Measurements from ENCODE around the gene MATK. TPM values are rescaled to one million over a fixed set of nuclear protein-coding genes. Genes with fewer than 3 reads are reported as not detected.

The MATK gene
- total and polyA plus RNA-seq, 3 experiments from 2014 or later = 27.6 to 142 (median 28.1) TPM

DNA sequence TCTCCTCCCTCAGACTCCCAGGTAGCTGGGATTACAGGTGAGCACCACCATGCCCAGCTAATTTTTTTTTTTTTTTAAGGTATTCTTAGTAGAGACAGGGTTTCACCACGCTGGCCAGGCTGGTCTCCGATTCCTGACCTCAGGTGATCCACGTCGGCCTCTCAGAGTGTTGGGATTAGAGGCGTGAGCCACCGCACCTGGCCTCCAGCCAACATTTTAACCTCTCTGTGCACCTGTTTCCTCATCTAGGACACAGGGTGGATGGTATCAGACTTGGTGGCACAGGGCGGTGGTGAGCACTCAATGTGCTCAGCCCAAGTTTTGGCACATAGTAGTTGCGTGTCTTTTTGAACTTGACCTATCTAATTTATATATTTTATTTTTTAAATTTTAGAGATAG is 37.2 kb downstream of the MATK start:
- Mint-ChIP-seq H3K4me1 (no peaks in the 10 kb centered on the region), H3K9me3 (no peaks in the 10 kb centered on the region), H3K4me3 (no peak overlapping the region), H3K27ac (peak overlapping the region in 1 of 8 donors; percentile 32), H3K36me3 (peaks cover 3 to 35% (median 7%) of the 10 kb centered on the region in 3 donors), H3K27me3 (no peaks in the 10 kb centered on the region)
- Histone ChIP-seq H3K27ac (ENCODE audit: low read depth, low read length) (no peak overlapping the region), H3K36me3 (ENCODE audit: insufficient read depth, low read length) (peaks cover 17% of the 10 kb centered on the region), H3K27me3 (ENCODE audit: insufficient read depth, low read length, poor library complexity, severe bottlenecking) (no peaks in the 10 kb centered on the region), H3K4me1 (ENCODE audit: insufficient read depth, low read length) (no peaks in the 10 kb centered on the region), H3K9me3 (ENCODE audit: low read length) (no peaks in the 10 kb centered on the region), H3K4me3 (ENCODE audit: low read length) (no peak overlapping the region)
- CTCF ChIA-PET = interaction anchor here (0.9 to 1.9 kb wide), 2 partner anchors 14 to 39 kb away, joined by 3 to 4 read pairs; partner anchors contain the start of gene MRPL54
- DNase-seq = no peak
- POLR2A ChIA-PET = interaction anchor here (0.7 kb wide), 1 partner anchor 1847 kb away, joined by 7 read pairs; no protein-coding TSS in a partner anchor

DNA sequence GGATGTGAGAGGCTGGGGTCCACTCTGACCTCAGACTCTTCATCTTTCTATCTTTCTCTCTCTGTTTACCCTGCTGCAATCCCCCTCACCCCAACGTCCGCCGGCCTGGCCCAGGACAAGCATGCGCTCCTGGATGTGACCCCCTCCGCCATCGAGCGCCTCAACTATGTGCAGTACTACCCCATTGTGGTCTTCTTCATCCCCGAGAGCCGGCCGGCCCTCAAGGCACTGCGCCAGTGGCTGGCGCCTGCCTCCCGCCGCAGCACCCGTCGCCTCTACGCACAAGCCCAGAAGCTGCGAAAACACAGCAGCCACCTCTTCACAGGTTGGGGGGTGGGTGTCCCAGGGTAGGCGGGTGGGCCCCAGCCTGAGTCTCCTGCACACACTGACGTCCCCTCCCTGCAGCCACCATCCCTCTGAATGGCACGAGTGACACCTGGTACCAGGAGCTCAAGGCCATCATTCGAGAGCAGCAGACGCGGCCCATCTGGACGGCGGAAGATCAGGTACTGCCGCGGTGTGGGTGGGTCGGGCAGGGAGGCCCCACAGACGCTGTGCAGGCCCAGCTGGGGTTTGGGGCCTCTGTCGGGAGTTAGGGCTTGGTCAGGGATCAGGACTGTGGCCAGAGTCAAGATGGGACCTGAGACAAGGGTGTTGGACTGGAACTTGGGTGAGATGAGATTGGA is 39.7 kb downstream of the MATK start:
- POLR2A ChIA-PET = interaction anchor here (0.5 kb wide), 1 partner anchor 51 kb away, joined by 3 read pairs; no protein-coding TSS in a partner anchor
- Mint-ChIP-seq H3K9me3 (no peaks in the 10 kb centered on the region), H3K4me3 (no peak overlapping the region), H3K27me3 (no peaks in the 10 kb centered on the region), H3K36me3 (peaks cover 5 to 18% (median 7%) of the 10 kb centered on the region in 3 donors), H3K4me1 (no peaks in the 10 kb centered on the region), H3K27ac (peak overlapping the region in 1 of 8 donors; percentile 88)
- H3K27ac ChIP-seq (ENCODE audit: low read depth, low read length) = no peak overlapping the region
- peaks cover 15% of the 10 kb centered on the region for H3K36me3 ChIP-seq (ENCODE audit: insufficient read depth, low read length)
- CTCF ChIA-PET = interaction anchor here (0.6 to 1.0 kb wide), 2 partner anchors 9 to 193 kb away, joined by 3 to 4 read pairs; no protein-coding TSS in a partner anchor
- no peaks in the 10 kb centered on the region for H3K4me1 ChIP-seq (ENCODE audit: insufficient read depth, low read length)
- no peak for DNase-seq
- H3K27me3 ChIP-seq (ENCODE audit: insufficient read depth, low read length, poor library complexity, severe bottlenecking) = no peaks in the 10 kb centered on the region
- H3K4me3 ChIP-seq (ENCODE audit: low read length) = no peak overlapping the region
- no peaks in the 10 kb centered on the region for H3K9me3 ChIP-seq (ENCODE audit: low read length)

GRCh38 chr19:3745363-3746045 is 40.7 kb downstream of the MATK start:
- CTCF ChIA-PET = no interaction called here
- Mint-ChIP-seq H3K4me3 (no peak overlapping the region), H3K36me3 (peaks cover 5 to 12% (median 5%) of the 10 kb centered on the region in 3 donors), H3K4me1 (no peaks in the 10 kb centered on the region), H3K27me3 (no peaks in the 10 kb centered on the region), H3K27ac (no peak overlapping the region), H3K9me3 (no peaks in the 10 kb centered on the region)
- DNase-seq = no peak
- H3K36me3 ChIP-seq (ENCODE audit: insufficient read depth, low read length) = peaks cover 12% of the 10 kb centered on the region
- H3K4me3 ChIP-seq (ENCODE audit: low read length) = no peak overlapping the region
- POLR2A ChIA-PET = no interaction called here
- no peaks in the 10 kb centered on the region for H3K27me3 ChIP-seq (ENCODE audit: insufficient read depth, low read length, poor library complexity, severe bottlenecking)
- H3K9me3 ChIP-seq (ENCODE audit: low read length) = no peaks in the 10 kb centered on the region
- no peaks in the 10 kb centered on the region for H3K4me1 ChIP-seq (ENCODE audit: insufficient read depth, low read length)
- no peak overlapping the region for H3K27ac ChIP-seq (ENCODE audit: low read depth, low read length)

DNA sequence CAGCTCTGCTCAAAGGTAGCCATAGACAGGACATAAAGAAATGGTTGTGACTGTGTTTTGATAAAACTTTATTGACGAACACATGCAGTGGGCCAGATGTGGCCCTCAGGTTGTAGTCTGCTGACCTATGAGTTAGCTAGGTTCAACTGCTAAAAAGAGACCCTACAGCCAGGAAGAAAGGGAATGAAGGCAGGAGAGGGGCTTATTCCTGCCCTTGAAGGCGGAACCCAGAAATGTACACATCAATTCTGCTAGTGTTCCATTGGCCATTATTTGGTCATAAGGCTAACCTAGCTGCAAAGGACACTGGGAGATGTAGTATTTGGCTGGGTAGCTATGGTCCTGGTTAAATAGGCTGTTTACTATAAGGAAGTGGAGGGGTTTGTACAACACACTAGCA is 42.7 kb downstream of the MATK start:
- Histone ChIP-seq H3K9me3 (ENCODE audit: low read length) (no peaks in the 10 kb centered on the region), H3K27ac (ENCODE audit: low read depth, low read length) (no peak overlapping the region), H3K36me3 (ENCODE audit: insufficient read depth, low read length) (no peaks in the 10 kb centered on the region), H3K4me3 (ENCODE audit: low read length) (no peak overlapping the region), H3K4me1 (ENCODE audit: insufficient read depth, low read length) (peaks cover 12% of the 10 kb centered on the region), H3K27me3 (ENCODE audit: insufficient read depth, low read length, poor library complexity, severe bottlenecking) (no peaks in the 10 kb centered on the region)
- no peak for DNase-seq
- peaks cover 0 to 2% (median 0%) of the 10 kb centered on the region in 3 donors for H3K36me3 Mint-ChIP-seq
- no peaks in the 10 kb centered on the region for H3K9me3 Mint-ChIP-seq
- no peaks in the 10 kb centered on the region for H3K27me3 Mint-ChIP-seq
- POLR2A ChIA-PET = interaction anchor here (0.5 kb wide), 1 partner anchor 639 kb away, joined by 4 read pairs; no protein-coding TSS in a partner anchor
- no peak overlapping the region for H3K4me3 Mint-ChIP-seq
- no peak overlapping the region for H3K27ac Mint-ChIP-seq
- H3K4me1 Mint-ChIP-seq = peaks cover 5 to 12% (median 10%) of the 10 kb centered on the region in 3 donors
- CTCF ChIA-PET = no interaction called here

DNA sequence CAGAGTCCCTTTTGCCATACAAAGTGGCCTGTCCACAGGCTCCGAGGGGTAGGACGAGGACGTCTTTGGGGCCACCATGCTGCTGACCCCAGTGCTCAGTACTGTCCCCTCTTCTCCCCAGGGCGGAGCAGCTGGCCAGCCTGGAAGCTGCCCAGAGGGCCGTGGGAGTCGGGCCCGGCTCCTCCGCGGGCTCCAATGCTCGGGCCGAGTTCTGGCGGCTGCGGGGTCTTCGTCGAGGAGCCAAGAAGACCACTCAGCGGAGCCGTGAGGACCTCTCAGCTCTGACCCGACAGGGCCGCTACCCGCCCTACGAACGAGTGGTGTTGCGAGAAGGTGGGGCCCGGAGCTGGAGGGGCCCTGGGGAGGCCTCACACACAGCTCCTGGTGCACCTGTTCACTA is 45.8 kb downstream of the MATK start:
- H3K27me3 Mint-ChIP-seq = no peaks in the 10 kb centered on the region
- H3K9me3 Mint-ChIP-seq = no peaks in the 10 kb centered on the region
- Histone ChIP-seq H3K27me3 (ENCODE audit: insufficient read depth, low read length, poor library complexity, severe bottlenecking) (no peaks in the 10 kb centered on the region), H3K4me1 (ENCODE audit: insufficient read depth, low read length) (peaks cover 12% of the 10 kb centered on the region), H3K4me3 (ENCODE audit: low read length) (no peak overlapping the region), H3K36me3 (ENCODE audit: insufficient read depth, low read length) (no peaks in the 10 kb centered on the region), H3K9me3 (ENCODE audit: low read length) (no peaks in the 10 kb centered on the region), H3K27ac (ENCODE audit: low read depth, low read length) (no peak overlapping the region)
- H3K27ac Mint-ChIP-seq = no peak overlapping the region
- H3K36me3 Mint-ChIP-seq = peaks cover 3 to 16% (median 6%) of the 10 kb centered on the region in 3 donors
- H3K4me3 Mint-ChIP-seq = no peak overlapping the region
- peaks cover 5 to 23% (median 14%) of the 10 kb centered on the region in 3 donors for H3K4me1 Mint-ChIP-seq
- POLR2A ChIA-PET = no interaction called here
- CTCF ChIA-PET = no interaction called here
- no peak for DNase-seq

DNA sequence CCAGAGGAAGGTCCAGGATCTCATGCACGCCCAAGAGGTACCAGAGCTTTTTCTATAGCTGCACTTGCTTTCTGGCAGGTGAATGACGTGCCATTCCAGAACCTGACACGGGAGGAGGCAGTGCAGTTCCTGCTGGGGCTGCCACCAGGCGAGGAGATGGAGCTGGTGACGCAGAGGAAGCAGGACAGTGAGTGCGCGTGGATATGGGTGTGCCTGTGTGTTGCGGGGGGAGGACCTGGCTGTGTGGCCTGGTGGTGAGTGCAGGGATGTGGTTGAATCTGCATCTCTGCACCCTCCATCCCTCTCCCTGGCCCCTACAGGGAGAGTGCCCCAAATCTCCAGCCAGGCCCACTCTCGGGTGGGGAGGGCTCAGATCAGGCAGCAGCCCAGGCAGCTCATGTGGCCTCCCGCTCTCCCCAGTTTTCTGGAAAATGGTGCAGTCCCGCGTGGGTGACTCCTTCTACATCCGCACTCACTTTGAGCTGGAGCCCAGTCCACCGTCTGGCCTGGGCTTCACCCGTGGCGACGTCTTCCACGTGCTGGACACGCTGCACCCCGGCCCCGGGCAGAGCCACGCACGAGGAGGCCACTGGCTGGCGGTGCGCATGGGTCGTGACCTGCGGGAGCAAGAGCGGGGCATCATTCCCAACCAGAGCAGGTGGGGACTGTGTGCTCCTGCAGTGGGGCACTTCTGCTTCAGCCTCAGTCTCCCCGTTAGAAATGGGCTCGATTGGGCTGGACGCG is 47.5 kb downstream of the MATK start:
- H3K36me3 ChIP-seq (ENCODE audit: insufficient read depth, low read length) = no peaks in the 10 kb centered on the region
- peaks cover 12% of the 10 kb centered on the region for H3K4me1 ChIP-seq (ENCODE audit: insufficient read depth, low read length)
- no peak overlapping the region for H3K27ac ChIP-seq (ENCODE audit: low read depth, low read length)
- Mint-ChIP-seq H3K27ac (peak overlapping the region in 2 of 8 donors; percentile 77 to 84), H3K27me3 (no peaks in the 10 kb centered on the region), H3K36me3 (peaks cover 3 to 19% (median 4%) of the 10 kb centered on the region in 3 donors), H3K9me3 (no peaks in the 10 kb centered on the region), H3K4me3 (no peak overlapping the region), H3K4me1 (peaks cover 5 to 23% (median 14%) of the 10 kb centered on the region in 3 donors)
- H3K9me3 ChIP-seq (ENCODE audit: low read length) = no peaks in the 10 kb centered on the region
- DNase-seq = no peak
- H3K27me3 ChIP-seq (ENCODE audit: insufficient read depth, low read length, poor library complexity, severe bottlenecking) = no peaks in the 10 kb centered on the region
- H3K4me3 ChIP-seq (ENCODE audit: low read length) = no peak overlapping the region
- CTCF ChIA-PET = no interaction called here
- POLR2A ChIA-PET = no interaction called here

DNA sequence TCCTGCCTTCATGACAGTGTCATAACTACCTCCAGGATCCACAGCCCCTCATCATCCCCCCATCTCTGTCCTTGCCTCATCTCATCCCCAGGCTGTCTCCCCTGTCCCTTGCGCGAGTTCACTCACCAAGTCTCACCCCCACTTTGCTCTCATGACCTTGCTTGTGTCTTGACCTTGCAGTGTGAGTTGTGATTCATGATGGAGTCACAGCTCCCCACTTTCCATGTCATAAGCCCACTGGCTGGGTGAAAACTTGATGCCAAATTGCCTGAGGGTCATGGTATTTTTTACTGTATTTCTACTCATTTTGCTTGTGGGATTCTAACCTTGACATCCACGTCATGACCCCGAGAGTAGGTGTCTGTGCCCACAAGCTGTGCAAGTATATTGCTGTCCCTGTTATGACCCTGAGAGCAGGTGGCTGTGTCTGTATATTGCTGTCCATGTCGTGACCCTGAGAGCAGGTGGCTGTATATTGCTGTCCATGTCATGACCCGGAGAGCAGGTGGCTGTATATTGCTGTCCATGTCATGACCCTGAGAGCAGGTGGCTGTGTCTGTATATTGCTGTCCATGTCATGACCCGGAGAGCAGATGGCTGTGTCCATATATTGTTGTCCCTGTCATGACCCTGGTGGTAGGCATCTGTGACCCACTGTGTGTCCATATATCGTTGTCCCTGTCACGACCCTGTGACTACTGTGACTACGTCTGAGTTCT is 48.5 kb downstream of the MATK start:
- no peaks in the 10 kb centered on the region for H3K9me3 ChIP-seq (ENCODE audit: low read length)
- H3K4me3 ChIP-seq (ENCODE audit: low read length) = no peak overlapping the region
- no peaks in the 10 kb centered on the region for H3K27me3 ChIP-seq (ENCODE audit: insufficient read depth, low read length, poor library complexity, severe bottlenecking)
- no peaks in the 10 kb centered on the region for H3K27me3 Mint-ChIP-seq
- peaks cover 3 to 21% (median 4%) of the 10 kb centered on the region in 3 donors for H3K36me3 Mint-ChIP-seq
- H3K27ac ChIP-seq (ENCODE audit: low read depth, low read length) = no peak overlapping the region
- H3K27ac Mint-ChIP-seq = peak overlapping the region in 3 of 8 donors; percentile 9 to 82 (median 50)
- POLR2A ChIA-PET = no interaction called here
- peak overlapping the region in 1 of 7 donors; percentile 27 for H3K4me3 Mint-ChIP-seq
- no peak for DNase-seq
- peaks cover 5 to 23% (median 14%) of the 10 kb centered on the region in 3 donors for H3K4me1 Mint-ChIP-seq
- CTCF ChIA-PET = no interaction called here
- no peaks in the 10 kb centered on the region for H3K36me3 ChIP-seq (ENCODE audit: insufficient read depth, low read length)
- no peaks in the 10 kb centered on the region for H3K9me3 Mint-ChIP-seq
- H3K4me1 ChIP-seq (ENCODE audit: insufficient read depth, low read length) = peaks cover 12% of the 10 kb centered on the region

Measured in CD8-positive, alpha-beta memory T cell (primary cell).